OCI-M2 (cell line): ENCODE measurements around the gene UBQLNL.

Experiments
- DNase-seq: peaks from one replicate; lab custom pipeline; 2025; ENCODE audit not compliant: unreplicated experiment; lab: John Stamatoyannopoulos, UW

The UBQLNL gene

GRCh38 chr11:5516599-5516998, at the start of gene UBQLNL:
Gene UBQLNL, minus strand, starts transcription at chr11:5516699. Its CDS starts 258 bp downstream, at chr11:5516441.
- DNase-seq, result no peak

- no peak for DNase-seq
These were observed 47.9 kb upstream of the UBQLNL start for GRCh38 chr11:5564259-5565019.

GRCh38 chr11:5557751-5558150, 41.3 kb upstream of the UBQLNL start:
- DNase-seq, result no peak

- DNase-seq, result no peak
These were observed 40.2 kb upstream of the UBQLNL start for GRCh38 chr11:5556596-5557188.

GRCh38 chr11:5553343-5553742, 36.8 kb upstream of the UBQLNL start:
- DNase-seq, result no peak

- DNase-seq, result no peak
These were observed 34.1 kb upstream of the UBQLNL start for GRCh38 chr11:5550440-5551095.

- DNase-seq, result no peak
These were observed 31.9 kb upstream of the UBQLNL start, which contains the start of gene OR52H1 for GRCh38 chr11:5548440-5548839. Gene OR52H1, minus strand, starts transcription at chr11:5548540. Its CDS starts 3,035 bp downstream, at chr11:5545505.

GRCh38 chr11:5547982-5548381, 31.5 kb upstream of the UBQLNL start:
- DNase-seq, result no peak

GRCh38 chr11:5546457-5546856, 30.0 kb upstream of the UBQLNL start:
- DNase-seq, result no peak

GRCh38 chr11:5541427-5541826, 24.9 kb upstream of the UBQLNL start:
- DNase-seq, result no peak

GRCh38 chr11:5536482-5536881, 20.0 kb upstream of the UBQLNL start:
- no peak for DNase-seq

- DNase-seq, result no peak
These were observed 17.5 kb upstream of the UBQLNL start for GRCh38 chr11:5534046-5534445.

- DNase-seq, result no peak
These were observed 14.7 kb upstream of the UBQLNL start for GRCh38 chr11:5531053-5531831.

GRCh38 chr11:5528495-5528894, 12.0 kb upstream of the UBQLNL start:
- DNase-seq, result no peak

GRCh38 chr11:5527716-5528115, 11.2 kb upstream of the UBQLNL start:
- DNase-seq, result no peak

GRCh38 chr11:5524756-5525155, 8.3 kb upstream of the UBQLNL start:
- no peak for DNase-seq

- DNase-seq, result no peak
These were observed 5.8 kb upstream of the UBQLNL start for GRCh38 chr11:5522308-5522707.

GRCh38 chr11:5521540-5521939, 5.0 kb upstream of the UBQLNL start:
- DNase-seq, result no peak

GRCh38 chr11:5514841-5515240, 1.7 kb downstream of the UBQLNL start:
- no peak for DNase-seq

- DNase-seq, result no peak
These were observed 6.7 kb downstream of the UBQLNL start, which contains the start of gene UBQLN3 for GRCh38 chr11:5509803-5510202. Gene UBQLN3, minus strand, starts transcription at chr11:5509957. Its CDS starts 399 bp downstream, at chr11:5509558.

GRCh38 chr11:5508605-5509004, 7.9 kb downstream of the UBQLNL start:
- no peak for DNase-seq
